GM19463 (cell line): ENCODE measurements around the gene HEXD.

Experiments used
- ATAC-seq: cut with Tn5 transposase; IDR thresholded peaks from one replicate; pipeline ENCODE4 v1.9.1; 2021; ENCODE audit warnings: mild to moderate bottlenecking, moderate library complexity; ENCODE audit not compliant: unreplicated experiment

HEXD gene

GRCh38 chr17:82486231-82487094 is 68.3 kb downstream of the HEXD start:
- no peak for ATAC-seq

- ATAC-seq: no peak
Measured at GRCh38 chr17:82487910-82488309, 69.8 kb downstream of the HEXD start.

DNA sequence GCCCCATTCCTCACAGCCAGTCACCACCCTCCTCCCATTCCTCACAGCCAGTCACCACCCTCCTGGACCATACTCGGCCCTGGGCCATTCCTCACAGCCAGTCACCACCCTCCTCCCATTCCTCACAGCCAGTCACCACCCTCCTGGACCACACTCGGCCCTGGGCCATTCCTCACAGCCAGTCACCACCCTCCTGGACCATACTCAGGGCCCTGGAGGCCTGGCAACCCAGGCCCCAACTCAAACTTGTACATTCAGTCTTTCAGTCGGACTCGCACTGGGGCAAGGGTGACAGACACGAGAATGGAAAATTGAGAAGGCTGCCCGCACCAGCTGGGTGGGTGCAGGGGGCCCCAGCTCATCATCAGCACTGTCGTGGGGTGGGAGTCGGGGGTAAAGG is 71.0 kb downstream of the HEXD start:
- no peak for ATAC-seq

- ATAC-seq: no peak
Measured at GRCh38 chr17:82489851-82490511, 71.8 kb downstream of the HEXD start.

- no peak for ATAC-seq
Measured at GRCh38 chr17:82490512-82491195, 72.5 kb downstream of the HEXD start.

DNA sequence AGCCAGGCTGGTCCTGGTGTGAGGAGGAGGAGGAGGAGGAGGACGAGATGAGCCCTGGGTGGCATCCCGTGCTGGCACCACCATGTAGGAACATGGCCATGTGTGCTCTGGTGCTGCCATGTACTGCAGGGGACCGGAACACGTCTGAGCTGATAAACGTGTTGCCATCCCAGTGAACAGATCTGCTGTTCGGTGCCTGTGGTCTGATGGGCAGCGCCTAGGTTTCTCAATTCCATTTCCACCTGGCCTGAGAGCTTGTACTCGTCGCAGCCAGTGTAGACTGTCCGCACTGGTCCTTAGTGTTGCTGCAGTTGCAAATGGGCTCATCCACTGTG is 73.0 kb downstream of the HEXD start:
- no peak for ATAC-seq

DNA sequence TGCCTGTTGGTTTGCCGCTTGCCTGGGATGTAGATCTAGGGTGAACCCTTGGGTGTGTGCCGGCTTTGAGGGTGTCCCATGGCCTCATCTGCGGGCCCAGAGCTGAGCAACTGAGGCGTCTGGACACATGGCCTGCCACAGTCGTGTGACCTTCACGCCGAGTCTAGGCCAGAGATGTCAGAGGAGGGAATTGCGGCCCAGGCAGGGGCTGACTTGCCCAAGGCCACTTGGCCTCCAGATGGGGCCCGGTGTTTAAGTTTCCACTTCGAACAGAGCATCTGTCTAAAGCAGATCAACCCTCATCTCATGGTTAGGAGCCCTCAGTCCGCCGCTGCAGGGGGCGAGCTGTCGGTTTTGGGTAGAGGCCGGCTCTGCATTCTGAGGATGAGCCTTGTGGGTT is 73.4 kb downstream of the HEXD start:
- no peak for ATAC-seq
